ENCODE results near the gene CCNO.

Gene CCNO

GRCh38 chr5:55232985-55233928, at the start of gene CCNO:
Gene CCNO (minus strand): TSS chr5:55233608. CDS start chr5:55233523, 85 bp downstream.
- DNase-seq (ENCODE audit: low spot score), result peak; percentile 88

DNA sequence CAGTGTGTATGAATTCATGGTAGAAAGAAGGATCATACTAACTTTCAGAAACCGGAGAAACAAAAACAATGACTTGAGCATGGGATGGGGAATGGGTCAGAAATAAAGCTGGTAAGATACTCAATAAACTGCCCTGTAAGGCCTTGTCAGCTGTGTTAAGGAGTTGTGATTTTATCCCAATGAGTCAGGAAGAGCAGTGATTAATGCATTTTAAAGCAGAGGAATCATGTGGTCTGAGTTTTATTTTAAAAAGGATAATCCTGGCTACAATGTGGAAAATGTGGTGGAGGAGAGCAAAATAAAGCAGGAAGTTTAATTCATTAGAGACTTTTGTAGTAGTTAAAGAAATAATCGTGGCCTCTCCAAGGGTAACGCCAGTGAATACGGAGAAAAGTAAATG, 45.4 kb upstream of the CCNO start:
- DNase-seq (ENCODE audit: low spot score), result peak; percentile 37

GRCh38 chr5:55276771-55277170, 43.4 kb upstream of the CCNO start:
- peak; percentile 23 for DNase-seq (ENCODE audit: low spot score)

- no peak for DNase-seq (ENCODE audit: low spot score)
Measured at GRCh38 chr5:55258339-55258738, 24.9 kb upstream of the CCNO start.

DNA sequence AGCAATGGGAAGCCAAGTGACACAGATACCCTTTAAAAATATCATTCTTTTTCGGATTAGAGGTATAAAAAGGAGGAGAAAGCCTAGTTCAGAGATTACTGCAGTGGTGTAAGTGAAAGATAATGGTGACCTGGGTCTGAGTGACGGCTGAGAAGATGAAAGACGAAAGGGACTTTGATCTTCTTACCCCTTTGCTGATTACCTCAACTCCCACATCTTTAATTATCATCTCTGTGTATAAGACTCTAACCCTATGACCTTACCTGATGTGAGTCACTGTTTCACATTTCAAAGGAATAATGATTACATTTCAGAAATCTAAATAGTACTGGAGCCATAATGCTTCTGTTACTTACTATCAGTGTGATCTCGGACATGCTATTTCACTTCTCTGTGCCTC, 21.4 kb upstream of the CCNO start:
- DNase-seq (ENCODE audit: low spot score), result no peak

DNA sequence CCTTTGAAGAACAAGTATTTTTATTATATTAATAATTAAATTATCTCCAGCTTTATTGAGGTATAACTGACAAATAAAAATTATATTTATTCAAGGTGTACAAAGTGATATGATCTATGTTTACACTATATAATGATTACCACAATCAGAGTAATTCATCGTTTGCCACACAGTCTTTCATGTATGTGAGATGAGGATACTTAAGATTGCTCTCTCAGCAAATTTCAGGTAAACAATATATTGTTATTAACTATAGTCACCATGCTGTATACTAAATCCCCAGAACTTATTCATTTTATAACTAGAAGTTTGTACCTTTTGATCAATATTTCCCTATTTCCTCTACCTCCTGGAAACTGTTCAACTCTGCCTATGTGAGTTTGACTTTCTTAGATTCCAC, 16.7 kb upstream of the CCNO start:
- no peak for DNase-seq (ENCODE audit: low spot score)

- no peak for DNase-seq (ENCODE audit: low spot score)
Measured at GRCh38 chr5:55241746-55242145, 8.3 kb upstream of the CCNO start.

GRCh38 chr5:55236800-55237199, 3.4 kb upstream of the CCNO start:
- DNase-seq (ENCODE audit: low spot score), result no peak

DNA sequence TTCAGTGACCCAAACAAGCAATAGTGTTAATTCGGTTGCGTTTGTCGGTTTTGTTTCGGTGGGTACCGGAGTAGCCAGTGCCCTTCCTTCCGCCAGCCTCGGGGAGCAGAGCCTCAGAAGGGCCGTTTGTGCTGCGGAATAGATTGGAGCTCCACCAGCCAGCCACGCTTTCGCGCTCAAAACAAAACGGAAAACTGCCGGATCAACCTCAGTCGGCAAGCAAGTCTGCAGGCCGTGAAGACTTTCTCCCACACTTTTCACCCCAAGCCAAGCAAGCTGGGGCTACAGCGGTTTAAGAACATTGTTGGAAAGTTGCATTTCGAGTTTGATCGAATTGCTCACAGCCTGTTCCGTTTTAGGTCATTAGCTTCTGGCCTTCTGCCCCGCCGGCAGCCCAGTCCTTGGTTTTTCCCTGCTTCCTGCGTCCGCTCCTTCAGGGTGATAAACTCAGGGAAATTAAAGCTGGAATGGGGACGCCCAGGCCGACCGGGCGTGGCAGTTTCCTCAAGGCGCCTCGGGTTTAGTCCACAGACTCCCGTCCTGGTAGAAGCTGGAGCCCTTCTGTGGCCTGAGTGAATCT, 803 bp upstream of the CCNO start:
- DNase-seq (ENCODE audit: low spot score), result peak; percentile 68

- DNase-seq (ENCODE audit: low spot score), result peak; percentile 79
Measured at GRCh38 chr5:55232271-55232984, 980 bp downstream of the CCNO start.

GRCh38 chr5:55231919-55232270, 1.5 kb downstream of the CCNO start:
- peak; percentile 40 for DNase-seq (ENCODE audit: low spot score)

- DNase-seq (ENCODE audit: low spot score), result peak; percentile 83
Measured at GRCh38 chr5:55231029-55231918, 2.1 kb downstream of the CCNO start.

- DNase-seq (ENCODE audit: low spot score), result no peak
Measured at GRCh38 chr5:55230086-55230629, 3.2 kb downstream of the CCNO start.

DNA sequence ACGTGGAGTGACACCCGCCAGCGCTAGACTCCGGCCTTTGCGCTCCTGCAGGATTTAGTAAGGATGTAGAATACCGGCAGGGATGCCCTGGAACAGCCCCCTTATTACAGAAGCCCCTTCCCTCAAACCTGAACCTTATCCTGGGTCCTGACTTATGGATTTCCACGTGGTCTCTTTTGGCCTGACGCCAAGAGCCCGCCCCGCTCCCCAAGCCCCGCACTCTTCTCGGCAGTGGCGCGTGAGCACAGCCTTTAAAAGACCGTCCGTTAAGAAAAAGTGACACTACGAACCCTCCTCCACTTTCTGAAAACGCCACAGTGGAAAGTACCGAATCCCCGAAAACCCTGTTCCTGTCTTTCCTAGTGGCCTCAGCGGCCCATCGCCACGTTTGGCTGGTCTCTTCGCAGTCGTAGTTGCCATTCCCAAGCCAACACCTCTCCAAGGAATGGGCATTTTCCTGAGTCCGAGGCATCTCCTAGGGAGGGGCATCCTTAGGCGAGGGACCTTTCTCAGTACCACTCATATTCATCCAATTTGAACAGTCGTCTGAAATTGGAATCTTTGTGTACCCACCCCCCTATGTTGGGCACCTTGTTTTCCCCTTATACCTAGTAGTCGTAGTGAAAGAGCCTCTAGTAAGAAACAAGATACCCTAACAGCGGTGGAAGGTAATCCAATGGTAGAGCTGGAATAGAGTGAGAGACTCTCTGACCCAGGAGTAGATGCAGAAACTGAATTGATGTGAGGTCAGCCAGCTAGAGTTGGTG, 5.6 kb downstream of the CCNO start:
- DNase-seq (ENCODE audit: low spot score), result no peak

GRCh38 chr5:55226934-55227663, 6.3 kb downstream of the CCNO start, which contains the start of gene MCIDAS:
Gene MCIDAS (minus strand): TSS chr5:55227315. CDS start chr5:55227138, 177 bp downstream.
- DNase-seq (ENCODE audit: low spot score), result peak; percentile 83

DNA sequence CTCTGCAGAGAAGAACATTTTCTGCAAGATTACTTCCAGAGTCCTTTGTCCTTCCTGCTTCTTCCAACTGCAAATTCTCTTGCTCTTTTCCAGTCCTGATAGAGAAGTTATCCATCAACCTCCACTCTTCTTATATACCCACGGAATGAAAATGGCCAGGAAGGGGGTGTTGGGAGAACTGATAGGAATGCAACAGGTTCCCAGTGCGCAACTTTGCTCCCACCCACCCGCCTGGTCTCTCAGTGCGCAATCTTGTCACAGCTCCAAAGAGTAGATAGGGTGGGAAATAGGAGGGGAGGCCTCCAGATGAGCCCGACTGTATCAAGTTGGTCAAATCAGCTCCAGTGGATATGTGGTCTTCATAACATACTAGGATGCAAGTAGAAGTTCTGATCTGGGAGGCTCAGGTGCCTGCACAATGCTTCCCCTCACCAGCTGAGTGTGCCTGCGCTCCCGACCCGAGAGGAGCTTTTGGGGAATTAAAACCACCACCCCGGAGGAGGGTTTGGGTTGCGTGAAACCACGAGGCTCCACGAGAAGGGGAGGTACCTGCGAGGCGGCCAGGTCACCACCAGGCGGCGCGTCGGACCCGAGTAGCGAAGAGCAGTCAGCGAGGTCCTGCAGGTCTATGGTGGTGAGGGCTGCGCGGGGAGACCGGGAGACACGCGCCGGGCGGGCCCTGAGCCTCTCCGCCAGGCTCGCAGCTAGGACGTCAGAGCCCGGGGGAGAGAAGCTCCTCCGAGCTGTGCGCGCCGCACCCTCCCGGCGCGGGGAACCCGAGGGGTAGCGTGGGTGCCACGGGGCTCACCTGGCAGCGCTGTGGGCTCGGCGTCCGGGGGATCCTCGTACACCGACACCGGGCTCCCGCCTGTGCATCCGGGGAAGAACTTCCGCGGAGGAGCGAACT, 7.1 kb downstream of the CCNO start:
- peak; percentile 89 for DNase-seq (ENCODE audit: low spot score)

GRCh38 chr5:55225346-55225745, 8.1 kb downstream of the CCNO start:
- DNase-seq (ENCODE audit: low spot score), result no peak

DNA sequence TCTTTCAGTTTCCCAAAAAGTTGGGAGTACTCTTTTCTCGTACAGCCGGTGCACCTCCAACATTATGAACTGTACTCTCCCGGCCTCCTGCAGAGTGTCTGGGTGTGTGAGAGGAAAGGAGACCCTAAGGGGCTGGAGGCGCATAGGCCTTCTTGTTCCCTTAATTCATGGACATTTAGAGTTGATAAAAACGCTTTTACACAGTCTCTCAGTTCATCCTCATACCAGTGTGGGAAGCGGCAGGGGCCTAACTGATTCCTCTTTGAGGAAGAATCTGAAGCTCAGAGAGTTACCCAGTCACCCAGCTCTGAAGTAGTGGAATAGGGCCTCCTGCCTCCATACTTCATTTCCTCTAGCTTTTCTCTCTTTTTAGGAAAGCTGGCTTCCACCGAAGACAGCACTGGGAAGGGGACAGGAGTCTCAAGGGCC, 9.6 kb downstream of the CCNO start:
- DNase-seq (ENCODE audit: low spot score), result no peak
